ENCODE data around the gene MAP2K4.

Gene MAP2K4

GRCh38 chr17:12037970-12038369 is 17.3 kb downstream of the MAP2K4 start:
- TF ChIP-seq CTCF (IDR thresholded peaks at IDR 0.05; ENCODE audit: borderline replicate concordance, insufficient read depth, low read depth, low read length): no peak
- H3K4me3 ChIP-seq (ENCODE audit: low read depth, low read length): no peak overlapping the region

GRCh38 chr17:12040478-12040877 is 19.8 kb downstream of the MAP2K4 start:
- no peak for TF ChIP-seq CTCF (IDR thresholded peaks at IDR 0.05; ENCODE audit: borderline replicate concordance, insufficient read depth, low read depth, low read length)
- no peak overlapping the region for H3K4me3 ChIP-seq (ENCODE audit: low read depth, low read length)

- TF ChIP-seq CTCF (IDR thresholded peaks at IDR 0.05; ENCODE audit: borderline replicate concordance, insufficient read depth, low read depth, low read length): no peak
- no peak overlapping the region for H3K4me3 ChIP-seq (ENCODE audit: low read depth, low read length)
Observed at GRCh38 chr17:12041312-12041711, 20.6 kb downstream of the MAP2K4 start.

- no peak overlapping the region for H3K4me3 ChIP-seq (ENCODE audit: low read depth, low read length)
- TF ChIP-seq CTCF (IDR thresholded peaks at IDR 0.05; ENCODE audit: borderline replicate concordance, insufficient read depth, low read depth, low read length): no peak
Observed at GRCh38 chr17:12043702-12044101, 23.0 kb downstream of the MAP2K4 start.

- TF ChIP-seq CTCF (IDR thresholded peaks at IDR 0.05; ENCODE audit: borderline replicate concordance, insufficient read depth, low read depth, low read length): no peak
- no peak overlapping the region for H3K4me3 ChIP-seq (ENCODE audit: low read depth, low read length)
Observed at GRCh38 chr17:12046786-12047185, 26.1 kb downstream of the MAP2K4 start.

- H3K4me3 ChIP-seq (ENCODE audit: low read depth, low read length): no peak overlapping the region
- no peak for TF ChIP-seq CTCF (IDR thresholded peaks at IDR 0.05; ENCODE audit: borderline replicate concordance, insufficient read depth, low read depth, low read length)
Observed at GRCh38 chr17:12047681-12048376, 27.2 kb downstream of the MAP2K4 start.

- TF ChIP-seq CTCF (IDR thresholded peaks at IDR 0.05; ENCODE audit: borderline replicate concordance, insufficient read depth, low read depth, low read length): no peak
- no peak overlapping the region for H3K4me3 ChIP-seq (ENCODE audit: low read depth, low read length)
Observed at GRCh38 chr17:12048843-12049473, 28.3 kb downstream of the MAP2K4 start.

Measured in GM12875 (cell line).